ENCODE measurements around the gene SULF2.

Gene SULF2

GRCh38 chr20:47667531-47668312 lies 117.6 kb downstream of the SULF2 start:
- no peak for DNase-seq

DNA sequence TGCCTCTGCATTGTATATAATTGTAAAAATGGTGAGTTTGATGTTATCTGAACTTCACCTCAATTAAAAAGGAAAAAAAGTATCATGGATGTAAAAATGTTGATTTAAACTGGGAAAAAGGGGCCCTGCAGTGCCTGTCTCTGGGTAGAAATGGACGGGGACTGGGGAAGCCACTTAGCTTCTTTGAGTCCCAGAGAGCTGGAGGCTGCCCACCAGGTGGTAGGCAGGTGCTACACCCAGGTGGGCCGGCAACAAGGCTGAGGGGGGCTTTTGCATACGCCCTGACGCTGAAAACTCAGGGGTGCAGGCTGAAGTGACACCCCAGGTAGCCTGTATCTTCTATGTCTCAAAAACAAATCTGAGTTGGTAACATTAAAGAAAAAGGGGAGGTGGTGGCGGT lies 118.2 kb downstream of the SULF2 start:
- DNase-seq, result no peak

- no peak for DNase-seq
Measured at GRCh38 chr20:47666304-47666703, 119.0 kb downstream of the SULF2 start.

- DNase-seq, result no peak
Measured at GRCh38 chr20:47665221-47665991, 119.9 kb downstream of the SULF2 start.

DNA sequence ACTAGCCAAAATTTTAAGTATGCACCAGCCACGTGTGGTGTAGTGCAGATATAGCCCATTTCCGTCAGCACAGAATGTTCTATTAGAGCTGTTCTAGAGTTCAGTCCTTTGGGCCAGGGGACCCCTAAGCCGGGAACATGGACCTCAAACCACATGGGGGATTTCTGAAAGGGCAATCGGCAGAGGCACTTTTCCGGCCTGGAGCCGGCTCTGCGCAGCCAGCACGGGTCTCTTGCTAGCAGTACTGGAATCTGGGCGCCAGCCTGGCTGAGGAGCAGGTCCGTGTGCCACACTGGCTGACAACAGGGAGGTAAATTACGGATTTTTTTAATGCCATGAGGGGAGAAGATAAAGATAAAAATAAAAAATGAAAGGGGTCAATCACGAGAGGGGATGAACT lies 120.5 kb downstream of the SULF2 start:
- no peak for DNase-seq

GRCh38 chr20:47664068-47664437 lies 121.2 kb downstream of the SULF2 start:
- no peak for DNase-seq

GRCh38 chr20:47663354-47664067 lies 121.8 kb downstream of the SULF2 start:
- peak; percentile 81 for DNase-seq

DNA sequence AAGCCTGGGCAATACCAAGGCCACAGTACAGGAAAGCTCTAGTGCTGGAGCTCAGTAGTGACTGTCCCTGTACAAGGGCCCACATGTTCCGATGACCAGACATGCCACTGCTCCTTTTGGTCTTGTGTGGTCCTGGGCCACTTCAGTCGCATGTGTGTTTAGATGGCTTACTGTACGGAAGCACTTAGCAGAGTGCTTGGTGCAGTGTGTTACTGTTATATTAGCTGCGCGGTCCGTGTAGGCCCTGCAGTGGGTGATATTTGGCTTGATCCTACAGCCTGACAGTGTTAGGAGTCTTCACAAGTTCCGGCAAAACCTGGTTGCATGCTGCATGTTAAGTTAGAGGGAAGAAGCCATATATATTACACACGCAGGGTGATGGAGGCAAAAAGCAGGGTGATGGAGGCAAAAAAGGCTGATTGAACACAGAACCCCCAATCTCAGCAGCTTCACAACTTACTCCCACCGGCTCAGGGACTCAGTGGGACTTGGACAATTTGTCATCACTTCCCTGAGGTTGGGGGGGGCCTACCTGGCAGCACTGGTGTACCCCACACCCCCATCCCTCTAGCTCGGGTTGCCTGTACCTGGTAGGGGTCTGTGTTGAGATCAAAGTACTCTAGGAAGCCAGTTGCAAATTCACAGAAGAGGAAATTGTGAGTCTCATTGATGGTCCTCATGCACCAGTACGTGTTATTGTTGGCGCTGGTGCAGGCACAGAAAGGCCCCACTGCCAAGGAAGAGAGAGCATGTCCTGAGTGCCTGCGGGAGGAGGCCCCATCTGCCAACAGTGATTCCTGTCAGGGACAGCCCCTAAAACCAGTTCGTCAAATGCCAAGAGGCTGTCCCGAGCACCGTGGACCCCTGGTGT lies 122.6 kb downstream of the SULF2 start:
- no peak for DNase-seq

- no peak for DNase-seq
Measured at GRCh38 chr20:47661714-47662113, 123.6 kb downstream of the SULF2 start.

DNA sequence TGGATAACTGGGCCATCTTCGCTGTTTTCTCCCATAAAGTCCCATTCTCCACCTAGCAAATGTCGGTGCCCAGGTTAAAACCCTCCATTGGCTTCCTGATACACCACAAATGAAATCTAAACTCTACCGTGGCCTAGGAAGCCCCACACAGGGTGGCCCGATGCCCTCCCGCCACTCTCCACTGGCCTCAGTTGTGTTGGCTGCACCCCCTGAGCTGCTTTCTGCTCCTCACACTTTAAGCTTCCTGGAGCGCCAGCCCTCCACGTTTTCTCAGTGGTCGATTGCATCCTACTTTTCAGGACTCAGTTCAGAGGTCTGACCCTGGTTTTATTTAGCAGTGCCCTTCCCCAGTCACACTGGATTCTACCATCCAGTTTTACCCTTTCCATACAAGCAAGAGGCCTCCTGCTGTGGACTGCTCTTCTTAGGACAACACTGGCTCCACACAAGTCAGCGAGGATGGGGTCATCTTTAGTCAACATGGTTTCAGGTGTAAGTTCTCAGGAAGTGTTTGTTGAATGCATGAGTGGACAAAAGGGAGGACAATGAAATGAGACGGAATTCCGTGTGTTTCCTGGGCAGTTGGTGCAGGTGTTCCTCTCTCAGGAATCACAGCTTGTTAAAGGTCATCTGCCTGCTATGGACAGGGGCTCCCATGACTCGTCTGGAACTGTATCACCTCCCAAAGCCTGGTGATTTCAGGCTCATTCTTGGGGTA lies 124.1 kb downstream of the SULF2 start:
- no peak for DNase-seq

- no peak for DNase-seq
Measured at GRCh38 chr20:47660602-47660905, 124.7 kb downstream of the SULF2 start.

DNA sequence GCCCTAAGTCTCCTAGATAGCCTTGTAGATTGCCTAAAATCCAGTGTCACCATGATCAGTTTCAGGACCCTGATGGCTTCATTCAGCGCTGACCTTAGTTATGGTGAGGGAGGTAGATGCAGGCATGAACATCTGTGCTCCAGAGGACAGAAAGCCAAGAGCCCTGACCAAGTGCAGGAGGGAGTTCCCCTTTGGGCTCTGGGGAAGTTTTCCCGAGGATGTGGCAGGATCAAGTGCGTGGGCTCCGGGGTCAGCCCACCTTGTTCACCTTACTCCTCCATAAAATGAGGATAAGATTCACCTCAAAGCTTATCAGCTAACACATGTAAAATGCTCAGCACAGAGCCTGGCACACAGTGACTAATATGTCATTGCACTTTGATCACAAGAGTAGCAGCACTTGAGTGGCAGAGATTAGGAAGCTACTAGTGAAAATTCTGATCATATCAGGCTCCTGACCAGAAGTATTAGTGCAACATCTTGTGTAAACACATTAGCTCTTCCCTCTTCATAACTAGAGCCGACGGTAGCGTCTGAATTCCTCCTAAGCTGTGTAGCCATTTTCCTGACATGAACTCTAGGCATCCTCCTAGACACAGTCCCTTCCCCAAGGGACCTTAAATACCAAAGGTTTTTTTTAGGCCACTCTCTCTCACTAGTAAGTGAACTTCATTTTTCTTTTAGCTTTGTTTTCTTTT lies 125.2 kb downstream of the SULF2 start:
- DNase-seq, result no peak

DNA sequence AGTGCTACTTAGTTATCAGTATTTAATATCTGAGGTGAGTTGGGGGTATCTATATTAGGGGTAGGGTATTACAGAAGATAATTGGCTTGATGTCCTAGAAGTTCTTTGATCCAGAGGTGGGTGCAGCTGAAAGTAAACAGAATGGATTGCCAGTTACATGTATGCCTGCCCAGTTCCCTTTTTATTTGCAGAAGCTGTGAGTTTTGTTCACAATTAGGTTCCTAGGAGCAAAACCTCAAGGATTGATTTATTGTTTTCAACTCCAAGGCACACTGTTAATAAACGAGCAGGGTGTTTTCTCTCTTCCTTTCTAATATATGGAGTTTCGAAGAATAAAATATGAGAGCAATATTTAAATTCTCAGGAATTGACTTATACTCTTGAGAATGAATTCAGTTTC lies 129.0 kb downstream of the SULF2 start:
- peak; percentile 22 for DNase-seq

- DNase-seq, result no peak
Measured at GRCh38 chr20:47655635-47656034, 129.6 kb downstream of the SULF2 start.

GRCh38 chr20:47654370-47654769 lies 130.9 kb downstream of the SULF2 start:
- no peak for DNase-seq

DNA sequence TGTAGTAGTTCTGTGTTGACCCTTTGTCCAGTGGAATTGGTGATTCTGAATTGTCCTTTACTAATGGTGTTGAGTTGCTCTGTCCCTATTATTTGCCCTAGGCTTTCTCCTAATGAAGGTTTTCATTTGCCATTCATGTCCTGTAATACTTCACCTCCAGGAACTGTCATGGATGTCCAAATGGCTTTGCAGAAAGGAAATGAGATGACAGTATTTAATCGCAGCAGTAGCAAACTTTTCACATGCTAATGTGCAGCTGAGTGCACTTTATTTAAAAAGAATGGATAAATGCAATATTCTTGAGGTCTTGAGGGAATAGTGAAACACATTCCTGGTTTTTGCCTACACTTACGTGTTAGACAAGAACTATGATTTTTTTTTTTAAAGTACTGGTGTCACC lies 131.4 kb downstream of the SULF2 start:
- no peak for DNase-seq

DNA sequence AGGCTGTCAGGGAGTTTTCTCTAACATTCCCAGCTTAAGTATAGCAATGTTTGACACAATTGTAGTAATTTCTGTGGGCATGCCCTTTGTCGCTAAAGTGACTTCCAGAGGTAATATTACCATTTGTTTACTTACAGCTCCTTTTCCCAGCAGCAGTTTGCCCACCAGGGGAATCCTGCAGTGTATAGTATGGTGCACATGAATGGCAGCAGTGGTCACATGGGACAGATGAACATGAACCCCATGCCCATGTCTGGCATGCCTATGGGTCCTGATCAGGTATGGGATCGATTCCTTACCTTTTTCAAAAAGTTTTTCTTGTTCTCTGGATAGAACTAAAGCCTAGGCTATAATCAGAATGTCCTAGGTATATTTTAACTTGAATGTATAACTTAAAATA lies 132.5 kb downstream of the SULF2 start:
- no peak for DNase-seq

GRCh38 chr20:47652301-47652700 lies 133.0 kb downstream of the SULF2 start:
- DNase-seq, result no peak

GRCh38 chr20:47648943-47649342 lies 136.3 kb downstream of the SULF2 start:
- no peak for DNase-seq

DNA sequence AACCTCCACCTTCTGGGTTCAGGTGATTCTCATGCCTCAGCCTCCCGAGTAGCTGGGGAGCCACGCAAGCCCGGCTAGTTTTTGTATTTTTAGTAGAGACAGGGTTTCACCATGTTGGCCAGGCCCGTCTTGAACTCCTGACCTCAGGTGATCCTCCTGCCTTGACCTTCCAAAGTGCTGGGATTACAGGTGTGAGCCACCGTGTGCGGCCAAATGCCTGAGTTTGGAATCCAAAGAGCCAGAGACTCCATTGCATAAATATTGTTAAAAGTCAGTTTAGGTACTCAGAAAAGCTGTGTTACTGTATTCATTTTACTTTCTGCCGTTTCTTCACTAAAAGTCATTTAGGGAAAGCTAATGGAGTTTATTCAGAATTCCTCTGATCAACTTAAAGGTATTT lies 137.3 kb downstream of the SULF2 start:
- DNase-seq, result no peak

- DNase-seq, result no peak
Measured at GRCh38 chr20:47645632-47646031, 139.6 kb downstream of the SULF2 start.

- no peak for DNase-seq
Measured at GRCh38 chr20:47642624-47643023, 142.7 kb downstream of the SULF2 start.

Measured in suppressor macrophage treated with lipopolysaccharide for 4 hours (primary cell).